COR-L47 (cell line): ENCODE data around the gene CHMP4B.
"Not testable (repeated sequence)": the region's sequence is repeated elsewhere in the genome, so short reads cannot be mapped to it uniquely, and the experiment has no call there.

Experiments
- DNase-seq: peaks from one replicate; lab custom pipeline; 2025; lab: John Stamatoyannopoulos, UW

Gene CHMP4B

GRCh38 chr20:33789858-33790182 is 21.3 kb upstream of the CHMP4B start:
- DNase-seq, result no peak

- DNase-seq, result no peak
Observed at GRCh38 chr20:33790566-33790965, 20.6 kb upstream of the CHMP4B start.

DNA sequence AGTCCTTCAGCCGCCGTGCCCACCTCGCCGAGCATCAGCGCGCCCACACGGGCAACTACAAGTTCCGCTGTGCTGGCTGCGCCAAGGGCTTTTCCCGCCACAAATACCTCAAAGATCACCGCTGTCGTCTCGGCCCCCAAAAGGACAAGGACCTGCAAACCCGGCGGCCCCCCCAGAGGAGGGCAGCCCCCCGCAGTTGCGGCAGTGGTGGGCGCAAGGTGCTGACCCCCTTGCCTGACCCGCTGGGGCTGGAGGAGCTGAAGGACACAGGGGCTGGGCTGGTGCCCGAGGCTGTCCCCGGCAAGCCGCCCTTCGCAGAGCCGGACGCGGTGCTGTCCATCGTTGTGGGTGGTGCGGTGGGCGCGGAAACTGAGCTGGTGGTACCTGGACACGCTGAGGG is 20.1 kb upstream of the CHMP4B start:
- no peak for DNase-seq

DNA sequence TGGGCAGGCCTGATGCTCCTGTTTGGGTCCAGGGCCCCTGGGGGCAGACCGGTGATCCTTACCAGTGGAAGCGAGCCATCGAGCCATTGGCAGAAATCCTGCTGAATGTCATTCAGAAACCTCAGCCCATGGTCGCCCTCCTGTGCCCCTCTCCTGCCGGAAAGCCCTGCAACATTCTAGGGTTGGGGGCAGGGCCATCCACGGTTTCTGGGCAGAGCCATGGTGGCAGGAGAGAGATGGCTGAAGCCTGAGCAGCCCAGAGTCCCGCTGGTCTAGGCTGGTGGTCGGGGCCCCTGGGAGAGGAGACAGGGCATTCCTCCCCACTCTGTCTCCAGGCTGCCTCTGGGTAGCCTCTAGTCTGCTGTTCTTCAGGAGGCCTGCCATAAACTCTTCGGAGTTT is 19.6 kb upstream of the CHMP4B start:
- no peak for DNase-seq

DNA sequence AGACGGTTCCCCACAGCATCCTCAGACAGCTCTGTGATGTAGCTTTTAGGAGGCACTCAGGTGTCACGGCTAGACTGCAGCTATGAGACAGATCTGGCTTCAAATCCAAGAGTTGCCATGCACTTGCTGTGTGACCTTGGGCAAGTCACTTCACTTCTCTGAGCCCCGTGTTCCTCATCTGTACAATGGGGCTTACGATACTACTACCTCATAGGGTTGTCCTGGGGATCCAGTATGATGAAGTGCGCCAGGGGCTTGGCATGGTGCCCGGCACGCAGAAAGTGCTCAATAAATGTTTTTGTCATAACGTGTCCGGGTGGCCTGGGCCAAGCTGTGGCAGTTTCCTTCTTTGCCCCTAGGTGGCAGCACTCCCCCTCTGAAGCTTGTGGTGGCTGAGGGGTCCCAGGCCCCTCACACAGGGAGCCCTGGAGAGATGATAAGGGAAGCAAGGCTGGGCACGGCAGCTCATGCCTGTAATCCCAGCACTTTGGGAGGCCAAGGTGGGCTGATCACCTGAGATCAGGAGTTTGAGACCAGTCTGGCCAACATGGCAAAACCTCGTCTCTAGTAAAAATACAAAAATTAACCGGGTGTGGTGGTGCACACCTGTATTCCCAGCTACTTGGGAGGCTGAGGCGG is 19.1 kb upstream of the CHMP4B start:
- no peak for DNase-seq

DNA sequence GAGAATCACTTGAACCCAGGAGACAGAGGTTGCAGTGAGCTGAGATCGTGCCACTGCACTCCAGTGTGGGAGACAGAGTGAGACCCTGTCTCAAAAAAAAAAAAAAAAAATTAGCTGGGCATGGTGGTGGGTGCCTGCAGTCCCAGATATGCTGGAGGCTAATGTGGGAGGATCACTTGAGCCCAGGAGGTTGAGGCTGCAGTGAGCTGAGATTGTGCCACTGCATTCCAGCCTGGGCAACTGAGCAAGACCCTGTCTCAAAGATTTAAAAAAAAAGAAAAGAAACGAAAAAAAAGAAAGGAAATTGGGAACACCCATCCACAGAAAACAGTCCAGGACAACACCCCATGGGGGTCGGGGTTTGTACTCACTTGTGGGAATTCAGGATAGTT is 18.6 kb upstream of the CHMP4B start:
- DNase-seq, result not testable (repeated sequence)

GRCh38 chr20:33793011-33793931 is 17.9 kb upstream of the CHMP4B start:
- DNase-seq, result no peak

DNA sequence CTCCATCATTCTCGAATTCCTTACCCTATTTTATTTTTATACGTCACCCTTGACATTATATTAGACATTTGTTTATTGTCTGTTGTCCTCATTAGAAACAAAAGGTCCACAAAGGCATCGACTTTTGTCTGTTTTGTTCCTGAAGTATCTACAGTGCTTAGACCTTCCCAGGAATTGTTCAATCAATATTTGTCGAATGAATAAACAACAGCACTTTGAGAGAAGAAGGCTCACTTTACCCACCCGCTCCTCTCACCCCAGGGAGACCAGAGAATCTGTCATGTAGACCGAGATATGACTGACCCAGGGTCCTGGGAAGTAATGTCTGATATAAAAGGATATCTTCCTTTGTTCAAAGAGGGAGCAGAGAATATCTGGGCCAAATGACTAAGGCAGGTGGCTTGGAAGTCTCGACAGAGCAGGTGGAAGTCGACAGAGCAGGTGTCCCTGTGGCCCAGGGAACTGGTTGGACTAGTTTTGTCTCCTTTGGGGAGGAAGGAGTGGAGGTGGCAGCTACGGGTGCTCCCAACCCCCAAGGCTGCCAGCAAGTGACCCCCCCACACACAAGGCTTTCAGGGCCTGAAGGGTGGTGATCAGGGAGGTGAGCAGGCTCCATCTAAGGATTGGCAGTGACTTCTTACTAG is 14.8 kb upstream of the CHMP4B start:
- DNase-seq, result peak; percentile 82

GRCh38 chr20:33796907-33797544 is 14.1 kb upstream of the CHMP4B start:
- DNase-seq, result no peak

DNA sequence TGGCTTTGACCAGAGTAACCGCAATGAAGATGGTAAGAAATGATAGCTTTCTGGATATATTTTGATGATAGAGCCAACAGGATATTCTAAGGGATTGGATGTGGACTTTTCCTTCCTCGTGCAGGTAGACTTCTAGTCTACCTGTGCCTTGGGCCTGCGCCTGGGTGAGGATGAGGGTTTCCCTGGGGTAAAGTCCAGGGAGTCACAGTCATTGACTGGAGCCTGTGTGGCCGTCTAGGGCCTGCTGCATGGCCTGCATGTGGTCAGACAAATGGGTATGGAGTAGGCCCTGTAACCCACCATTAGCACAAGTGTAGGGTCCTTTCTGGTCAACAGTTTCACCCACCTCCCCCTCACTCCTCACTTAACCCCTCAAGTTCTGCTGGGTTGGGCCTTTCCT is 12.7 kb upstream of the CHMP4B start:
- no peak for DNase-seq

DNA sequence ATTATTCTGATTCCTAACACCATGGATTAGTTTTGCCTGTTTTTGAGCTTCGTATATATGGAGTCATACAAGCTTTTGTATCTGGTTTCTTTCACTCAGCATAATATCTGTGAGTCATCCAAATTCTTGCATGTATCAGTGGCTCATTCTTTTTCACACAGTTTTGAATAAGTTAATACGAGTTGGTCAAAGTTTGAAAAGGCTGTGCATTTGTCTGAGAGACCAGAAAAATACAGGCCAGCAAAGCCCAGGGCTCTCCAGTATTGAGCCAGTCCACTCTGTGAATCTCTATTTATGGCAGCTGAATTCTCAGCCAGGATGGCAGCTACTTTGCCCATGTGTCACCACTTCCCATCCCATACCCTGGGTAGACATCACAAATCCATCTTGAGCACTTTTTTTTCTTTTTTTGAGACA is 7.2 kb upstream of the CHMP4B start:
- no peak for DNase-seq

GRCh38 chr20:33808388-33808787 is 2.8 kb upstream of the CHMP4B start:
- no peak for DNase-seq

GRCh38 chr20:33810259-33810658 is 889 bp upstream of the CHMP4B start:
- no peak for DNase-seq

DNA sequence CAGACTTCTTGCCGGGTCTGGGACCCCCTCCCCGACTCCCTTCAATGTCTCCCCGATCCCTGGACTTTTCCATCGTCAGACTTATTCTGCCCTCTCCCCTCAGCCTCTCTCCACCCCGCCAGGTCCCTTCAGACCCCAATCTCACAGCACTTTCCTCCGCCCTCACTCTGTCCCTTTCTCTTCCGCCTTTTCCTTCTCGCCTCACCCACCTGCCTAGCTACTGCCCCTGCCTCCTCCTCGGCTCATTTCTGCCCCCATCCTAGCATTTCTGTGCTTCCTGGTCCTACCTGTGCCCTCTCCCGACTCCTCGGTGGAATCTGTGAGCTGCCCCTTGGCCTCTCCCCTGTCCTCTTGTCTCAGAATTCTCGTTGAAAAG is 616 bp downstream of the CHMP4B start:
- DNase-seq, result no peak

DNA sequence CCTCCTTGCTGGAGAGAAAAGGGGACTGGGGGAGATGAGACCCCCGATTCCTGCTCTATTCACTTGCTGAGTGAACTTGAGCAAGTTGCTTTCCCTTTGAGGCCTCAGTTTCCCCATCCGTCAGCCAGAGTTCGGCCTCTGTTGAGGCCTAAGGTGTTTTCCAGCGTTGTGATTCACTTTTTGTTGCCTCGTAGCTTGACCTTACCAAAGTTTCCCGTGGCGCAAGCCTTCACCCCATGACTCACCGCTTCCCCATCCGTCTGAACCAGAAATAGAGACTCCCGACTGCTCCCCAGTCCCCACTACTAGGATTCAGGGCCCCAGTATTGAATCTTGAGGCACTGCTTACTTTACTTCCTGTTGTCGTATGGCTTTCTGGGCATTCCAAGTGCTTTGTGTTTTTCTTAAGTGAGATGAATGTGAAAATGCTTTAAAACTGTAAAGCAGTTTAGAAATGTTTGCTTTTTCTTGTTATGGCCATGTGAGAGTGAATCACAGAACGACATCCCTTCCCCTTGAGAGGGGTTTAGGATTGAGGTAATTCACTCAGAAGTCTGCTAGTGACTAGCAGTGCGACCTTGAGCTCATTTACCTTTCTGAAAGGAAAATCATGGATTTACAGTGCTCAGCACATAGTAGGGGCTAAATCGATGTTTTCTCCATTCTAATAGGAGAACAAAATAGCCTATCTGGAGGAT is 1.2 kb downstream of the CHMP4B start:
- no peak for DNase-seq

DNA sequence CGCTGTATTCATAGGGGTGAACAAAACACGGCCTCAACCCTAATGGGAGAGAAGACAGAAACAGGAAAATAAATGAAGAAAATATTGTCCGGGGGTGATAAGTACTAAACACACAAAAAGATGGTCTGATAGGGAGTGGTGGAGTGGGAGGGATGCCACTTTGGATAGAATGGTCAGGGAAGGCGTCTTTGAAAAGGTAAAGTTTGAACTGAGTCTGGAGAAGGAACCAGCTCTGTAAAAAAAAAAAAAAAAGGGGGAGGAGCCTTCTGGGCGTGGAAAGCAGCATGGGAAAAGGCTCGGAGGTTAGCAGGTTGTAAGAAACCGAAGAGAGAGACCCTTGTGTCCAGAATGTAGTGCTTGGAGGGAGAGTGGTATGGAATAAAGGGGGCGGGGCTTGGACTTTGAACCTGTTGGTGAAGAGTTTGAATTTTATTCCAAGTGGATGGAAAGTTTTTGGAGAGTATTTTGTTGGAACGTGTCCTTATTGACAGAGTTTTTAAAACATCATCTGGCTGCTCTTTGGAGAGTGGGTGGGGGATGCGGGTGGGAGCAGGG is 1.8 kb downstream of the CHMP4B start:
- no peak for DNase-seq

DNA sequence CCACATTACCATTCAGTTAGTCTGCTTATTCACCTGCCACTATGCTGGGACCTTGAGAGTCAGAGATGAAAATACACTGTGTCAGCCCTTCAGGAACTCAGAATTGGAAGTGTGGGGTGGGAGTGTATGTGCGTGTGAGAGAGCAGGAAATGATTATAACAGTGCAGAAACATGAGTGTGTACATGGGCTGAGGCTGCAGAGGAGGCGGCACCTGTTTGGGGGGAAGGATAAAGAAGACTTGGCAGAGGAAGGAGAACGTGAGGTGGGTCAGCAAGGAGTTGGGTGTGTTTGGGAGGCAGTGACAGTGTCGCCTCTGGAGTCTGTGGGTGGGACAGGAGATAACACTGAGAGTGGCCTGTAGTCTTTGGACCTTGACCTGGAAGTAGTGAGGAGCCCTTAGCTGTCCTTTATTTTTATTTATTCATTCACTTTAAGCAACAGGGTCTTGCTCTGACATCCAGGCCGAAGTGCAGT is 3.1 kb downstream of the CHMP4B start:
- no peak for DNase-seq

DNA sequence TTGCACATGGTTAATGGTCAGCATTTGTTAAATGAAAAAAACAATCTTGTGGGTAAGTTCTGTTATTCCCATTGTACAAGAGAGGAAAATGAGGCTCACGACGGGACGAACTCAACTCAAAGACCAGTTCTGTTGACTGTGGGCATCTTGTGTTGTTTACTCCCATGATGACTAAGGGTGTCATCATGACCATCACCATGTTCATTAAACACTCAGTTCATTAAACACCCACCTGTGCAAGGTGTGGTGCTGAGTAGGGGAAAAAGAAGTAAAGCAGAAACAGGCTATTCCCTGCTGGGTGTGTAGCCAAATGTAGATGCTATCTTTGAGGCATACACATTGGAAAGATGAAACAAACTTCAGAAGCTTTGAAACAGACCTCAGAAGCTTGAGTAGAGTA is 4.5 kb downstream of the CHMP4B start:
- DNase-seq, result no peak

- DNase-seq, result no peak
Observed at GRCh38 chr20:33816191-33816590, 5.0 kb downstream of the CHMP4B start.

- no peak for DNase-seq
Observed at GRCh38 chr20:33817411-33817810, 6.3 kb downstream of the CHMP4B start.

GRCh38 chr20:33819456-33819855 is 8.3 kb downstream of the CHMP4B start:
- DNase-seq, result no peak

GRCh38 chr20:33820362-33820761 is 9.2 kb downstream of the CHMP4B start:
- DNase-seq, result no peak
